Stimulated activated CD4-positive, alpha-beta T cell treated with anti-CD3 and anti-CD28 coated beads, Interleukin-1b, Interleukin-23, amount 100 ng/mL, for 24 hours (primary cell): Measurements from ENCODE around the gene SLC25A51.
"Not testable (repeated sequence)": the region's sequence is repeated elsewhere in the genome, so short reads cannot be mapped to it uniquely, and the experiment has no call there.

ENCODE experiments used
- DNase-seq, 4 experiments: peaks; one replicate each; pipeline ENCODE4 v3.0.0-alpha.2; 2020; ENCODE audit warnings: low read depth in 4 of 4, low spot score in 1 of 4

Gene SLC25A51

GRCh38 chr9:37921546-37922300 is 17.8 kb upstream of the SLC25A51 start:
- no peak for DNase-seq

GRCh38 chr9:37921168-37921510 is 17.2 kb upstream of the SLC25A51 start:
- DNase-seq: no peak

GRCh38 chr9:37920471-37921167 is 16.7 kb upstream of the SLC25A51 start:
- DNase-seq: no peak

- DNase-seq: no peak
These were observed 16.0 kb upstream of the SLC25A51 start for GRCh38 chr9:37919956-37920335.

- no peak for DNase-seq
These were observed 15.5 kb upstream of the SLC25A51 start for GRCh38 chr9:37919246-37919955.

GRCh38 chr9:37918665-37919170 is 14.8 kb upstream of the SLC25A51 start:
- no peak for DNase-seq

- DNase-seq: no peak
These were observed 14.1 kb upstream of the SLC25A51 start for GRCh38 chr9:37917801-37918664.

- no peak for DNase-seq
These were observed 13.4 kb upstream of the SLC25A51 start for GRCh38 chr9:37917313-37917731.

- DNase-seq: no peak
These were observed 12.8 kb upstream of the SLC25A51 start for GRCh38 chr9:37916471-37917312.

- DNase-seq: no peak
These were observed 12.1 kb upstream of the SLC25A51 start for GRCh38 chr9:37915911-37916470.

- DNase-seq: no peak
These were observed 10.9 kb upstream of the SLC25A51 start for GRCh38 chr9:37914701-37915358.

GRCh38 chr9:37914154-37914551 is 10.2 kb upstream of the SLC25A51 start:
- DNase-seq: no peak

- peak; percentile 67 to 79 (median 71) for DNase-seq
These were observed 9.7 kb upstream of the SLC25A51 start for GRCh38 chr9:37913480-37914153.

GRCh38 chr9:37911271-37911681 is 7.3 kb upstream of the SLC25A51 start:
- no peak for DNase-seq

- no peak for DNase-seq
These were observed 6.3 kb upstream of the SLC25A51 start for GRCh38 chr9:37910271-37910670.

GRCh38 chr9:37909836-37910235 is 5.9 kb upstream of the SLC25A51 start:
- not testable (repeated sequence) for DNase-seq

- DNase-seq: no peak
These were observed 5.4 kb upstream of the SLC25A51 start for GRCh38 chr9:37909326-37909725.

GRCh38 chr9:37908698-37909186 is 4.8 kb upstream of the SLC25A51 start:
- DNase-seq: no peak
